Activated T-cell treated with anti-CD3 and anti-CD28 coated beads, Interleukin-2, amount 50 U/mL, for 72 hours (primary cell): ENCODE results near the gene CACNG5. TPM values are rescaled to one million over a fixed set of nuclear protein-coding genes. Genes with fewer than 3 reads are reported as not detected.

Experiments
- ATAC-seq, 2 donors: fragments of 150-1000 bp; cut with Tn5 transposase; replicated peaks in 1 of 2; 2 replicates each; pipeline ENCODE4 v1.10.0; 2021; ENCODE audit warnings: moderate library complexity in 2 of 2, mild to moderate bottlenecking in 1 of 2
- DNase-seq, 2 donors: peaks; one replicate each; pipeline ENCODE4 v3.0.0; 2021 to 2022; ENCODE audit warnings: mixed read lengths in 1 of 2
- H3K27ac Mint-ChIP-seq: one replicate; pipeline ENCODE4 v1.8.0; 2022; ENCODE audit warnings: mild to moderate bottlenecking, moderate library complexity, mixed read lengths
- H3K27me3 Mint-ChIP-seq: one replicate; pipeline ENCODE4 v1.8.0; 2022; ENCODE audit warnings: low read depth, mixed read lengths
- H3K36me3 Mint-ChIP-seq, 2 donors: one replicate each; pipeline ENCODE4 v1.8.0; 2022; ENCODE audit warnings: mixed read lengths in 2 of 2, mild to moderate bottlenecking in 1 of 2; ENCODE audit not compliant: insufficient read depth in 2 of 2
- H3K4me1 Mint-ChIP-seq: one replicate; pipeline ENCODE4 v1.8.0; 2022; ENCODE audit warnings: low read depth, mixed read lengths
- H3K4me3 Mint-ChIP-seq, 2 donors: one replicate each; pipeline ENCODE4 v1.8.0; 2022; ENCODE audit warnings: mild to moderate bottlenecking in 2 of 2, mixed read lengths in 2 of 2, moderate library complexity in 2 of 2
- H3K9me3 Mint-ChIP-seq, 2 donors: one replicate each; pipeline ENCODE4 v1.8.0; 2022; ENCODE audit warnings: mixed read lengths in 2 of 2
- total RNA-seq, 2 donors: library from RNA; stranded (reverse); gene quantifications; one replicate each; pipeline ENCODE4 v1.2.3, GENCODE V29; 2022

The CACNG5 gene
- total RNA-seq, 2 donors from 2014 or later: not detected

DNA sequence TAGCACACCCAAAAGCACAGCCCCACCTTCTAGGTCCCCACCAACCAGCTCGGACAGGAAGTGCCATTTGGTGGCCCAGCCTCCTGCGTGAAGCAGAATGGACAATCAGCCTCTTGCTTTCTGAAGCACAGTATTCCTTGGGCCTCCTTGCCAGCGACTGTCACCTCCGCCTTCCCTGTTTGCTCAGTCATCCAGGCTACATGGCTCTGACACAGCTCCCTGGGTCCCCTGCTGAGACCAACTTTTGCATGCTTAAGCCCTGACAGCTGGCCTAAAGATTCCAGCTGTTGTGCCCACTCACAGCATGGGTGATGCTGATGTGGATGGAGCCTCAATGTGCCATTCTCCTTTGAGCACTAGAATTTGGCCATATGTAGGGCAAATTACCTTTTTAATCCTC, 4.5 kb upstream of the CACNG5 start:
- Mint-ChIP-seq H3K4me1 (peaks cover 11% of the 10 kb centered on the region), H3K27me3 (peaks cover 58% of the 10 kb centered on the region), H3K9me3 (no peaks in the 10 kb centered on the region), H3K4me3 (no peak overlapping the region), H3K27ac (no peak overlapping the region), H3K36me3 (peaks cover 0 to 2% of the 10 kb centered on the region in 2 donors)
- no peak for DNase-seq
- ATAC-seq: no peak

- Mint-ChIP-seq H3K27ac (no peak overlapping the region), H3K36me3 (peaks cover 0 to 2% of the 10 kb centered on the region in 2 donors), H3K4me1 (peaks cover 11% of the 10 kb centered on the region), H3K4me3 (no peak overlapping the region), H3K27me3 (peaks cover 70% of the 10 kb centered on the region), H3K9me3 (no peaks in the 10 kb centered on the region)
- DNase-seq: no peak
- no peak for ATAC-seq
Measured at GRCh38 chr17:66831383-66832210, 3.3 kb upstream of the CACNG5 start.

DNA sequence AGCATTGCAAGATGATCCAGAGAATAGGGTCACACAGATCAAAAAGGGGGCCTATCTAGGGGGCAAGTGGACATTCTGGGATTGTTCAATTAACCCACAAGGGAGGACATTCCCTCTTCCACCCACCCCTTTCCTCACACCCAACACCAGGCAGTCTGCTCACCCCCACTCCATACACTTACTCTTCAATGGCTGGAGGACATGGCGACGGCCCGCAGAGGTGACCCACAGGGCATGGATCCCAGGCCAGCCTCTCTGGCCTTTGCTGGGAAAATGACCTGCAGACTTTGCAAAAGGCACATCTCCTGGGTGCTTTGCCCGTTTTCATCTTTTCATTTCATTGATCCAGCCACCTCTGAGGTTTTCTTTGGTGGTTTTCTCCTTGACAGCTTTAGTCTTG, 1.7 kb upstream of the CACNG5 start:
- Mint-ChIP-seq H3K4me1 (peaks cover 11% of the 10 kb centered on the region), H3K36me3 (peaks cover 0 to 2% of the 10 kb centered on the region in 2 donors), H3K27ac (no peak overlapping the region), H3K9me3 (no peaks in the 10 kb centered on the region), H3K27me3 (peaks cover 81% of the 10 kb centered on the region), H3K4me3 (no peak overlapping the region)
- DNase-seq (no peak), ATAC-seq (no peak)

GRCh38 chr17:66834426-66834918, 445 bp upstream of the CACNG5 start:
- Mint-ChIP-seq H3K4me3 (no peak overlapping the region), H3K27me3 (peaks cover 74% of the 10 kb centered on the region), H3K4me1 (peaks cover 7% of the 10 kb centered on the region), H3K27ac (no peak overlapping the region), H3K36me3 (no peaks in the 10 kb centered on the region), H3K9me3 (no peaks in the 10 kb centered on the region)
- ATAC-seq (no peak), DNase-seq (no peak)

GRCh38 chr17:66835476-66835875, 559 bp downstream of the CACNG5 start:
- ATAC-seq: no peak

DNA sequence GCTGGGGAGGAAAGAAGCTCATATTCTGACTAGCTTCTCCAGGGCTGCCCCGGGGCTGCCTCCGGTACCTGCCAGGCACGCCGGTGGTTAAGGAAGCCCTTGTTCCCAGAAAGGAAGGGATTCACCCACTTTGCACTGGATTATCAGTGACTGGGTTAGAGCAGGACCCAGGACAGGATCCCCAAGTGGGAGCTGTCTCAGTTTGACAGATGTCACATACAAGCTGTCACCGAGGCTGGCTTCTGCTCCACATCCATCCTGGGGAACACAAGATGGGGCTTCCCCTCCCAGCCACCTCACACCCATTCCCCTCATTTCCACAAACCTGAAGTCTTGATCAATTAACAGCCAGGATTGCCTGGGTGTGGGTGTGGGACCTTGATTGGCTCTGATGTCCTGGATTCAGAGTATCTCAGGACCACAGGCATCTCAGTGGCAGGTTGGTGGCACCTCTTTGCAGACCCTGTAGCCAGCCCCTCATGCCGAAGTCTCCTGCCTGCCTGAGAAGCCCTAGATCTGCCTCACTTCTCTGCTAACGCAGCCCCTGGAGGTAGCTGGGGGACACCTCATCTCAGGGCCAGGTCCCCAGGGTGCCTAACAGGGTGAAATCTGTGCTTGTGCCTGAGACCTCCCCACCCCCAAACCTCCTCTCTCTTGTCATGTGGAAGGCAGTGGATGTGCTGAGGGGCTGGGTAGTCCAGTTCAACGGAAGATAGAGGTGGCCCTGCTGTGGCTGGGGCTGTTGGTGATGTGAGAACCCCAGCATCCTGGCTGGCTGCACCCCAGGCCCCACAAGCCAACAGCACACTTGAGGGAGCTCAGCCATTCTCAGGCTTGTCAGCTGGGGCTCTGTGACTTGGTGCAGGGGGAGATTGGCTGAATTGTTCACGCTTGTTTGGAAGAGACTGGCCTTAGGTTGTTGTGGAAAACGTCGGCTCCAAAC, 1.4 kb downstream of the CACNG5 start:
- H3K4me1 Mint-ChIP-seq: no peaks in the 10 kb centered on the region
- no peaks in the 10 kb centered on the region for H3K9me3 Mint-ChIP-seq
- DNase-seq (no peak), ATAC-seq (no peak)
- no peaks in the 10 kb centered on the region for H3K36me3 Mint-ChIP-seq
- no peak overlapping the region for H3K27ac Mint-ChIP-seq
- H3K27me3 Mint-ChIP-seq: peaks cover 59% of the 10 kb centered on the region
- H3K4me3 Mint-ChIP-seq: no peak overlapping the region

More at GRCh38 chr17:66835476-66835875, 559 bp downstream of the CACNG5 start:
- Mint-ChIP-seq H3K4me3 (no peak overlapping the region), H3K27ac (no peak overlapping the region), H3K4me1 (no peaks in the 10 kb centered on the region), H3K9me3 (no peaks in the 10 kb centered on the region), H3K36me3 (no peaks in the 10 kb centered on the region), H3K27me3 (peaks cover 65% of the 10 kb centered on the region)
- no peak for DNase-seq

- Mint-ChIP-seq H3K27me3 (peaks cover 50% of the 10 kb centered on the region), H3K4me1 (no peaks in the 10 kb centered on the region), H3K4me3 (no peak overlapping the region), H3K36me3 (no peaks in the 10 kb centered on the region), H3K9me3 (no peaks in the 10 kb centered on the region), H3K27ac (no peak overlapping the region)
- DNase-seq: no peak
- ATAC-seq: no peak
Measured at GRCh38 chr17:66837226-66837625, 2.3 kb downstream of the CACNG5 start.

GRCh38 chr17:66837885-66838665, 3.2 kb downstream of the CACNG5 start:
- no peak for ATAC-seq
- Mint-ChIP-seq H3K27me3 (peaks cover 47% of the 10 kb centered on the region), H3K36me3 (no peaks in the 10 kb centered on the region), H3K4me1 (no peaks in the 10 kb centered on the region), H3K27ac (no peak overlapping the region), H3K4me3 (no peak overlapping the region), H3K9me3 (no peaks in the 10 kb centered on the region)
- no peak for DNase-seq

DNA sequence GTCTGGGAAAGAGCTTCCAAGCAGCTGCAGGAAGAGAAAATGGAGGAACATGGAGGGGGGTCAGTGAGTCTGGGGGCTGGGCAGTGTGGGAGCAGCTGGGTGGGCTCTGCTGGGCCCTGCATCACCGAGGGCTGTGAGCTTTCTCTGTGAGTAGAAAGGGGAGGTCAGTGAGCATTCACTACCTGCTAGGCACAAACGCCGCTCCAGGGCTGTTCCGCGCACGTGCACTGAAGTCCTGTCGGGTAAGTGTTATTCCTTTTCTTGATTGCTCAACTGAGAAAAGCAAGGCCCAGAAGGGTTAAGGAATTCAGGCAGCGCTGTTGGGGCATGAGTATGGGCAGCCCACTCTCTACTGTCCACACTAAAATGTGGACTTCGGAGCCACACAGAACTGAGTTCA, 4.7 kb downstream of the CACNG5 start:
- no peak overlapping the region for H3K4me3 Mint-ChIP-seq
- no peak for DNase-seq
- no peaks in the 10 kb centered on the region for H3K4me1 Mint-ChIP-seq
- no peak overlapping the region for H3K27ac Mint-ChIP-seq
- peaks cover 33% of the 10 kb centered on the region for H3K27me3 Mint-ChIP-seq
- H3K36me3 Mint-ChIP-seq: no peaks in the 10 kb centered on the region
- H3K9me3 Mint-ChIP-seq: no peaks in the 10 kb centered on the region
- no peak for ATAC-seq

DNA sequence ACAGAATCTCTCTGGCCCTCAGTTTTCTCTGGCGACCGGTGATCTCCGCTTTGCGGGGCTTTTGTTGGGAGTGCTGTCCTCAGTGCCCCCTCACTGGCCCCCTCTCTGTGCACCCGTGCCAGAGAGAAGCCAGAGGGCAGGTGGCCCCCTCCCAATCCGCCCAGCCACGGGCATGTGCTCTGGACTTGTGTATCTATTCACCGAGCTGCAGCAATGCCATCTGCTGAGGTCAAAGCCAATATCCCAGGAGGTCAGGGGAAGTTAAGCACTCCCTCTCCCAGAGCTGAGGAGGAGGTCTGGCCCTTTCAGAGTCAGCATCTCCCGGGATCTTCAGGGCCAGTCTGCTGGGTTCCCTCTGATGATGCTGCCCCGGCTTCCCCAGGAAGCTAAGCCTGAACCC, 5.1 kb downstream of the CACNG5 start:
- H3K4me1 Mint-ChIP-seq: no peaks in the 10 kb centered on the region
- ATAC-seq (no peak), DNase-seq (no peak)
- H3K27me3 Mint-ChIP-seq: peaks cover 37% of the 10 kb centered on the region
- no peaks in the 10 kb centered on the region for H3K36me3 Mint-ChIP-seq
- no peaks in the 10 kb centered on the region for H3K9me3 Mint-ChIP-seq
- no peak overlapping the region for H3K27ac Mint-ChIP-seq
- H3K4me3 Mint-ChIP-seq: no peak overlapping the region

DNA sequence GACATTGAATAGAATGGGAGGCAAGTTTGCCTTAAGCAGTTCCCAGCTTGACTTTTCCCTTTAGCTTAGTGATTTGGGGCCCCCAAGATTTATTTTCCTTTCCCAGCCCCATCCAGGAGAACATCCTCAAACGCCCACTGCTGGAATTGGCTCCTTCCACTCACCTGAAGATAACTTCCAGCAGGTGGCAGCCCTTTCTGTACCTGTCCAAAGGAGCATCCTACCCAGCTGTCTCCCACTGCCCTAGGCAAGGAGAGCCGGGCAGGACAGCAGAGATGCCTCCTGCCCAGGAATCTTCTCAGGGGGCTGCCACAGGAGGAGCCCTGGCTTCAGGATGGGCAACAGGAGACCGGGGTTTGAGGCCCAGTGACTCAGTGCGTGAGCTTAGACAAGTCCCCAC, 6.4 kb downstream of the CACNG5 start:
- Mint-ChIP-seq H3K36me3 (peaks cover 0 to 1% of the 10 kb centered on the region in 2 donors), H3K27ac (no peak overlapping the region), H3K4me3 (no peak overlapping the region), H3K4me1 (no peaks in the 10 kb centered on the region), H3K27me3 (peaks cover 28% of the 10 kb centered on the region), H3K9me3 (peaks cover 2% of the 10 kb centered on the region in 2 donors)
- no peak for DNase-seq
- no peak for ATAC-seq

- H3K27ac Mint-ChIP-seq: no peak overlapping the region
- DNase-seq: no peak
- peaks cover 27% of the 10 kb centered on the region for H3K27me3 Mint-ChIP-seq
- no peaks in the 10 kb centered on the region for H3K4me1 Mint-ChIP-seq
- peaks cover 0 to 1% of the 10 kb centered on the region in 2 donors for H3K36me3 Mint-ChIP-seq
- no peak overlapping the region for H3K4me3 Mint-ChIP-seq
- peaks cover 2 to 6% of the 10 kb centered on the region in 2 donors for H3K9me3 Mint-ChIP-seq
- ATAC-seq: no peak
Measured at GRCh38 chr17:66841744-66842143, 6.8 kb downstream of the CACNG5 start.
